HS-5 (cell line): ENCODE measurements around the gene NAB2.

Experiments
- DNase-seq: peaks from one replicate; pipeline ENCODE4 v3.0.0-alpha.2; 2012; ENCODE audit warnings: low read depth

The NAB2 gene

DNA sequence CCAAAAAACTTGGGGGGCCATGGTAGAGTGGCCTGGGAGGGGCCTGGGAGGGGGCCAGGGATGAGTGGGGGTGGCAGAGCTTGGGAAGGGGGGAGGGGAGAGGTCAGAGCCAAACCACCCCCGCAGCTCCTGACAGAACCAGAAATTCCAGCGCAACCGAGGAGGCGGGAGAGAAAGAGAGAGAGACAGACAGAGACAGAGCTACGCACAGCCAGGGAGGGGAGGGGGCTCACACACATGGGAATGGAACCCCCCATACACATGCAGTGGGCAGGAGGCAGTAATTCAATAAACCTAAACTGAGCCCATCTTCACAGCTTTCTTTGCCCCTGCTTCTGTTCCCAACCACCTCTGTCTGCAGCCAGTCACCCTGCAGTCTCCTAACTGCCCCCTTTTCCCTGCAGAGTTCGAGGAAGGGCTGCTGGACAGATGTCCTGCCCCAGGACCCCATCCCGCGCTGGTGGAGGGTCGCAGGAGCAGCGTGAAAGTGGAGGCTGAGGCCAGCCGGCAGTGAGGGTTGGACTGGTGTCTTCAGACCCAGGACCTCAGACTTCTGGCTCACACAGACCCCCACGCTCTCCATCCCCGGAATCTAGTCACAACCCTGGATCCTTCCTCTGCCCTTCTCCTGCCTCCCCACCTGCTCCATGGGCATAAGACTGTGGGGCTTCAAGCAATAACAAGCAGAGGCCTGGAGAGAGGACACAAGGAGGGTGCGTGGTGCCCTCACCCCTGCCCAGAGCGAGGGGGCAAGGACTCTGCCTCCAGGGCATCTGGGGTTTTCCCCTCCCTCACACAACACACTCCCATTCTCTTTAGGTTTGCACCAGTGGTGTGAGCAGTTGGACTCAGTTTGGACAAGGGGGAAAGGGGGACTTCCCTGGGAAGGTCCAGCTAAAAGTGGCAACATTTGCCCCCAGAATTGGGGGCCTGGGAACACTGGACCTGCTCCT, 5.6 kb downstream of the NAB2 start:
- no peak for DNase-seq

DNA sequence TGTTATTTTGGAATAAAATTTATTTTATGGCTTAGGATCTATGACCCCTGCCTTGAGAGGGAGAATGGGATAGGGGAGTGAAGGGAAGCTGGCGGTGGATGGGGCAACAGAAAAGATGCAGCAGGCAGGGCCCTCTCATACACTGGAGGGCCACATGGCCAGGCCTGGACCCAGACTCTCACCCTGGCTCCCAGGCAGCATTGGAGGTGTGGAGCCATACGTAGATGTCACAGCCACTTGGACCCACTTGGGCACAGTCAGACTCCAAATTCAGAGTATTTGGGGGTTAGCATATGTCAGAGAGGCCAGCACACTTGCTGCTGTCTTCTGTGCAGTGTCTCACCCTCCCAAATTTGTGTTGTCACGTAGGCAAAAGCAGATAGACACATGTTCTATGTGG, 6.5 kb downstream of the NAB2 start:
- DNase-seq = no peak

DNA sequence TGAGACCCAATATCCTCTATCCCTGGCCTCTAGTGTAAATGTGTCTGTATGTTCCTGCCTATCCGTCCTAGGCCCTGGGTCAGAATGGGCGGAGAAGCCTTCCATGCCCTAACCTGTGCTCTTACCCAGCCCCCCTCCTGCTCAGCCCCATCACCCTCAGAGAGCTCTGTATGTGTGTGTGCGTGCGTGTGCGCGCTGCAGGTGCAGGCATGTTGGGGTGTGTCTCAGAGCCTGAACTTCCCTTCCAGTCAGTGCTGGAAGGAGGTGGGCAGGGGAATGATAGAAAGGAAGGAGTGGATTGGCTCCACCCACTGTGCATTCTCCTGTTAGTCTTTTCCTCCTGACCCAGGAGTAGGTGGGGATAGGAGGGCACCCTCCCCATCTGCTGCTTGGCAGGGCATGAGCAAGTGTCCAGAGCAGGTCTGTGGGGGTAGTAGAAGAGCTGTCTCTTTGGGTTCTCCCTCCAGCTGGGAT, 7.2 kb downstream of the NAB2 start:
- DNase-seq = no peak

DNA sequence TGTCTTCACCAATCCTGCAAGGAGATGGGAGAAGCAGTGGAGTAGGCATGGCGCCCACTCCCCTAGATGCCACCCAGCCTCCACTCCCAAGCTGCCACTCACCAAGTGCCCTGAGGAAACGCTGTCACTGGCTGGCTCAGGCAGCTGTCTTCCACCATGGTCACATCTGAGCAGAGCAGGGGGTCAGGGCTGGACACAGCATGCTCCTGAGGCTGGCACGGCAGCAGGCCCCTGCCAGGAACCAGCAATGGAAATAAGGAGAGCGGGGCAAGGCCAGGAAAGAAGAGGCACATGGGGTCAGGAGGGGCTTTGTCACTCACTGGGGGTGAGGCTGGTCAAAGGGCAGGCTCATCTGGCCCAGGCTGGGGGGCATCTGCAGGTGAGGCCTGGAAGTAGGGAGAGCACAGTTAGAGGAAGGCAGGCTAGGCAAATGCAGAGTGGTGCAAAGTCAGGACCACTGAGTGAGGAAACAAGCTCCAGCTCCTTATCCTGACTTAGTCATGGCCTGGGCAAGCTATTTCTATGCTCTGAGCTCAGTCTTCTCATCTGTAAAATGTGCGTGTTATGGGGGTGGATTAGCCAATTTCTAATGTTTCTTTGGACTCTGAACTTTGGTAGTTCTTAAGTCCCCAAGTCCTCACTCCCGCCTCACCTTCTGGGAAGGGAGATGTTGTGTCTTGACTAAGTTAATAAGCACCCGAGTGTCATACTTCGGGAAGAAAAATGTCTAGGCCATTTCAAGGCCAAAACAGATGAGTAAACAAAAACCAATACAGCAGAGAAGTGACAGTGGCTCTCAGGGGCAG, 8.0 kb downstream of the NAB2 start:
- DNase-seq = no peak

DNA sequence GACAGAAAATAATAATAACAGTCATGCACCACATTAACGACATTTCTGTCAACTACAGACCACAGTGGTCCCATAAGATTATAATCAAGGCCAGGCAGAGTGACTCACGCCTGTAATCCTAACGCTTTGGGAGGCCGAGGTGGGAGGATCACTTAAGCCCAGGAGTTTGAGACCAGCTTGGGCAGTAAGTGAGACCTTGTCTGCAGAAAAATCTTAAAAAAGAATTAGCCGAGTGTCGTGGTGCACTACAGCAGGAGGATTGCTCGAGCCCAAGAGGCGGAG, 8.6 kb downstream of the NAB2 start:
- no peak for DNase-seq

DNA sequence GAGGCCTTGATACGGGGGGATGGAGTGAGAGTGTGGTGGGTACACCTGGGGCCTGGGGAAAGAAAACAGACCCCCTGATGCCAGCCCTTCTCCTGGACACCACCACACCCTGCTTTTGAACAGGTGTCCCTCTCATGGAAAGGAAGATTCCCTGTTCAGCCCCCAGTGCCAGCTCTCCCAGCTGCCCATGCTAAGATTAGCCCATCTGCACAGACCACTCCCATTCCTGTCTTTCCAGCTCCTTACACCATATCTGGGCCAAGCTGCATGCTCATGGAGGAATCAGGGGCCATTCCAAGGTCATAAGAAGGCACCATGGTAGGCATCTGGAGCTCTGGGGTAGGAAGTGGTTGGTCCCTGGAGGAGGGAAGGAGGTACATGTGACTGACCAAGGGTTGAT, 9.6 kb downstream of the NAB2 start:
- DNase-seq = no peak

DNA sequence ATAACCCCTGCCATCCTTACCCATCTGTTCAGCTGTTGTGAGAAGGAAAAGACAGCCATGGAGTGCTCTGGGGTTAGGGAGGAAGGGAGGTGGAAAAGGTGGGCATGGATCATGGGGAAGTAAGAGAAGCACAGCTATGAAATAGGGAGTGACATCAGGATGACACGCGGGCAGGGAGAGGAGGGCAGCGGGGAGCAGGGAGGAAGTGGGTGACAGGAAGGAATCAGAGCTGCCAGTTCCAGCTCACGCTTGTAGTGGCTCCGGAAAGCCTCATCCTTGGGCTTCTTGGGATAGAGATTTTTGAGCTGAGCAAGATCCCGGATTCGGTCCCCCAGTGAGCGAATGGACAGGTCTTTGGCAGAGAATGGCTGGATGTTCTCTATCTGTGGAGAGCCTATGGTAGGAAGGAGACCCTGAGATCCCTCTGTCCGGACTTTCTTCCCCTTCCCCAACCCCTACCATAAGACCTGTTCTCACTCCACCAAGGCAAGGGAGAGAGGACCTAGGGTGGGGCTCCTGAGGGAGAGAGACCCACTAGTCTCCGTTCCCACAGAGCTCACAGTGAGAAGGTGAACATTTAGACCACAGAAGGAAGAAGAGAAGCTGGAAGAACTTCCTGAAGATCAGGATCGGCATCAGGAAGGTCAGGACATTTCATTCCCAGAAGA, 10.3 kb downstream of the NAB2 start:
- no peak for DNase-seq

DNA sequence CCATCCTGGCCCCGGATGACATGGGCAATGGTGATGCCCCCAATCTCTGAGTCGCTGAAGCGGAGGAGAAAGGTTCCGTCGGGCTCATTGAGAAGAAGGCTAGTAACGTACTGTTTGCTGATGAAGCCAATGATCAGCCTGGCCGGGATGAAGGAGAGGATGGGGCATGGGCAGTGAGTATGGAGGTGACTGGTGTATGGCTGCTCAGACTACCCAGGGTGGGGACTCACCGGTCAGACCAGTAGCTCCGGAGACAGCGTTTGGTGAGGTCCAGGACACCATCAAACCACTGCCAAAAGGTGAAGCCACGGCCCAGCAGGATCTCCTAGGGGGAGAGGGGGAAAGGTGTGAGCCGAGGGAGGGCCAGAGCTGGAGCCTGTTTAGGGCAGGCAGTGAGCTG, 10.9 kb downstream of the NAB2 start:
- no peak for DNase-seq

DNA sequence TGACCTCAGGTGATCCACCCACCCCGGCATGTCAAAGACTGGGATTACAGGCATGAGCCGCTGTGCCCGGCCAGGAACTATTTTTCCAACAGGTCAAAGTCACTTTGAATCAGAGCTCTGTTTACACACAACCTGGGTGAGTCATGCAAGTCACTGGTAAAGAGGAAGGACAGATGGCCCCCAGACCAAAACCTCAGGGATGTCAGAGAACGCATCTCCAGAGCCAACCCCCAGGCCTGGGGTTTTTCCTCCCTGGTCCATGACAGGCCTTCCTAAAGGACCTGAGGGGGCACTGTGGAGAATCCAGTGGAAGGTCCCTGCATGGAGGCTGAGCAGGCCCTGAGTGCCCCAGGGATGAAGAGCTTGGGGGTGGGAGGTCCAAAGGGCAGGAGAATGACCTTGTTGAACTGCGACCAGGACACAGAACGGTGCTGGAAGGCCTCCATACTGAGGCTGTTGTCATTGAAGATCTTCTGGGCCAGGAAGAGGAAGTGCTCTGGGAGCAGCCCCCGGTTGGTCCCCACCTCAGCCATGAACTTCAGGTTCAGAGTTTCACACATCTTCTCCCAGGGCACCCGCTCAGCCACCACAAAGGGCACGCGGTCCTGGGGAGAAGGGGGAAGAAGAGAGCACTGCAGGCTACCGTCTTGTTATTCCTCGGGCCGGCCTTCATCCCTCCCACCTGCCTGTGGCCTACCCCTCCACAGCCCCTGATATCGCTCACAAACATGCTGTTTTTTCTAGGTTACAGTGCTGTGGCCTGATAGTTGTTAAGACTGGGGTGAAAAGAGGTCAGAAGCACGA, 13.2 kb downstream of the NAB2 start:
- DNase-seq = no peak

DNA sequence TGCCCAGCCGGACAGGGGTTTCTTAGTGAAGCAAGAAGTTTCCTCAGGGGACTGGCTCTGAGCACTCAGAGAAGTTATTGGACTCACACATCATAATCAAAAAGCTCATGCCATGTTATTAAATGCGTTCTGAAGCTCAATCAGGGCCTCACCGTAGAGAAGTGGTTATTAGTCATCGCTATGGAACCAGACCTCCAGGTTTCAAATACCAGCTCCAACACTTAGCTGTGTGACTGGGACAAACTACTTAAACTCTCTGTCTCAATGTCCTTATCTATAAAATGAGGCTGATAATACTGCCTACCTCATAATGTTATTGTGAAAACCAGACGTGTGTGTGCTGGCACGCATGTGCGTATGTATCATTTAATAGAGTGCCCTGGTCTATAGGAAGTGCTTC, 14.9 kb downstream of the NAB2 start:
- no peak for DNase-seq

- no peak for DNase-seq
Observed at GRCh38 chr12:57104292-57104910, 15.5 kb downstream of the NAB2 start.

GRCh38 chr12:57105011-57105753, 16.3 kb downstream of the NAB2 start:
- no peak for DNase-seq

DNA sequence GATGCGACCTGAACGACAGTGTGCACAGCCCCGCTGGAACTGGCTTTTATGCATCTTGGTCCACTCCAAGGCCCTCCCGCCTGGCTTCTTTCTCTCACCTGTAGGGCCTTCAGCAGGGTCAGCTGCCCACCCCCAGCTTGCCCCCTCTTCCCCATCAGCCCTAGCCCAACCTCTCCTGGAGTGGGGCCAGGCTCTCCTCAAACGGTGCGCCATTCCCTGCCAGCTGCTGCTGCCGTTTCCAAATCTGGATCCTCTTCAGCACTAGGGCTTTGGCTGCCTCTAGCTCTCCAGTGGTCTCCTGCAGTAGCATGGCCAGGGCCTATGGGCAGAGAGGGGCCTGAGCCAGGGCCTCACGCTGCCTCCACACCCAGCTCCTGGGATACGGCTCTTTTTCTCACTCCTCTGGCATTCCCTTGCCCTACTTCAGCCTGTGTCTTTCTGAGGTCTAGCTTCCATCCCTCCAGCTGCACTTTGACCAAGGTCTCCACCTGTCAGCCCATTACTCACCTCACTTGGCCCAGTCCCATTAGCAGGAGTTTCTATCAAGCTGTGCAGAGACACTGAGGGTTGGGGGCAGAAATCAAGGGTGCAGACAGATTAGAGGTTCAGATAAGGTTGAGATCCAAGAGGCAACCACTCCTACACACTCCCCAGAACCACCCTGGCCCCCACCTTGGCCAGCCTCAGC, 17.3 kb downstream of the NAB2 start:
- DNase-seq = no peak

- DNase-seq = no peak
Observed at GRCh38 chr12:57107456-57108155, 18.7 kb downstream of the NAB2 start.

GRCh38 chr12:57109207-57110103, 20.5 kb downstream of the NAB2 start:
- DNase-seq = no peak

DNA sequence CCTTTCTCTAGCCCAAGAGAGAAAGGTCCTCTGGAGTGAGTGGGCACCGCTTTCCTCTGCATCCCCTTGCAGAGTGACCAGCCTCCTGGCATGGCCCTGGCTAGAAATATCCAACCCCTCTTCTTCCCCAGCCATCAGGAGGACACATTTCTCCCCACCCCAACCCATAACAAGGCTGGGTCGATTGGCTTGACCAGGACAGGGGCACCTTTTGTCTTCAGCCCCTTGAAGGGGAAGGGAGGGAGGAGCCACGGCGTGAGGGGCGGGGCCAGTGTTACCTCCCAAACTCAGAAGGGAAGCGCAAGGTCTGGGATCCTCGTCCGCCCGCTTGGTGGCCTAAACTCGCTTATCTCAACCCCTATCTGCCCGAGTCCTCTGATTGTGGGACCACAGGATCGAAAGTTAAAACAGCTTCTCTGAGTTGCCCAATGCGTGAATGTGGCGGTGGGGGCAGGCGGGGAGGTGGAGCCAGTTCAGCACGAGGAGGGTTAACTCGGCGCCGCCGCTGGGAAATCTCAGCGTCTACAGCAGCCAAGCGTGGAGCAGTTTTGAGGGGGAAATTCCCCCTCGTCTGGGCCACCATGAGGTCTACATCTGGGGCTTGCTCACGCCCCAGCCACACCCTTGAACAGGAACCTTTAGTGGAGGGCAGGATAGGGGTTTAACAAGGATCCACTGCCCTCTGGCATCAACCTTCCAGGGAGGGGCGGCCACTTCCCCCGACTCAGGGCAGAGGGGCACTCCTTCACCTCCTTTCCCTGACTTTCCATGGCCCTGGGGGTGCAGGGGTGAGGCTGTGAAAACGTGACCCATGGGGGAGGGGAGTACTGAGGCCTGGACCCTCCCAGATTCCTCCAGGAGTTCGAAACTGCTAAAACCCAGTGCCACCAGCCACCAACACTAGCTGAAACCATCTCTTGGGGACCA, 21.5 kb downstream of the NAB2 start:
- peak; percentile 33 for DNase-seq

DNA sequence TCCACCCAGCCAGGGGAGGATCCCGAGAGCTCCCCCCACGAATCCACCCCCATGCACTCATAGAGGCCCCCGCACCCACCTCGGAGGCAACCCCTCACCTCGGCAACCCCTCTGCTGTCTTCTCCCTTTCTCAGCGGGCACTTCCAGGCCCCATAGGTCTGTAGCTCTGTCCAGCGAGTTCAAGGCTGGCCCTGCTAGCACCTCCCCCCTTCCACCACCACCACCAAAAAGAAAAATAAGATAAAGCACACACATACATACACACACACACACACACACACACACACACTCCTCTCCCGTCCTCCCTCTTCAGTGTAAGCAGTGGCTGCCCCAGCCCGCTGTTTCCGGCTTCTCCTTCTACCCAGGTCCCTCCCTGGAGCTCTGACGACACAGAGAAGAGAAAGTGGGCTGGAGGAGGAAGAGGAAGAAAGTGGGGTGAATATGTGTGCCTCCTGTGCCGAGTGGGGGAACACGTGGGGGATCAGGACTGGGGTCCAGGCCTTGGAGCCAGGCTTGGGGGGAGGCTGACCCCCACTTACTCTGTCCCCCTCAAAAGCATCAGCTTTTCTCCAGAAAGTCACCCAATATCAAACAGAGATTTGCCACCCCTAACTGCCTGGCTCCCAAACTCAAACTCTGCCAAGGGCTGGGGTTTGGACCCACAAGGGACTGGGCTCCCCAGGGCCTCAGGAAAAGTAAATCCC, 22.3 kb downstream of the NAB2 start, which contains the start of gene STAT6:
TSS of gene STAT6 (minus strand) at position 332 of the 704 bp plus-strand sequence. CDS start 3,084 bp downstream, outside the sequence.
- peak; percentile 39 for DNase-seq
